Gastrocnemius medialis (tissue), 4 donors: ENCODE data around the gene CCR9. TPM values are rescaled to one million over a fixed set of nuclear protein-coding genes. Genes with fewer than 3 reads are reported as not detected.

ENCODE experiments used
- ATAC-seq, 2 donors: fragments of 150-250 bp; one replicate each; pipeline ENCODE4 v1.9.1; 2016
- DNase-seq, 2 donors: peaks; one replicate each; pipeline ENCODE4 v3.0.0-alpha.2; 2019
- H3K27ac ChIP-seq, 4 donors: fragments of 200-600 bp; sonication (generic); 1 replicate in 1 of 4; 2 replicates in 3 of 4; pipeline ENCODE4 v1.5.1; 2016 to 2018; ENCODE audit warnings: mild to moderate bottlenecking in 2 of 4, moderate library complexity in 1 of 4
- H3K27me3 ChIP-seq, 3 donors: fragments of 200-600 bp; sonication (generic) in 2 of 3; 1 replicate in 1 of 3; 2 replicates in 2 of 3; pipeline versions ENCODE4 v1.5.1 to v1.6.0; 2016 to 2019; ENCODE audit warnings: mild to moderate bottlenecking in 1 of 3, moderate library complexity in 1 of 3
- H3K36me3 ChIP-seq, 2 donors: fragments of 200-600 bp; sonication (generic) in 1 of 2; one replicate each; pipeline ENCODE4 v1.5.1; 2017 to 2018
- H3K4me1 ChIP-seq, 2 donors: fragments of 200-600 bp; sonication (generic) in 1 of 2; one replicate each; pipeline ENCODE4 v1.5.1; 2016 to 2017; ENCODE audit warnings: mild to moderate bottlenecking in 2 of 2
- H3K4me3 ChIP-seq, 4 donors: fragments of 200-600 bp; sonication (generic) in 3 of 4; 1 replicate in 1 of 4; 2 replicates in 3 of 4; pipeline ENCODE4 v1.5.1; 2016 to 2019; ENCODE audit warnings: mild to moderate bottlenecking in 2 of 4
- H3K9me3 ChIP-seq, 3 donors: fragments of 200-600 bp; sonication (generic) in 2 of 3; 1 replicate in 1 of 3; 2 replicates in 2 of 3; pipeline ENCODE4 v1.5.1; 2016 to 2019
- CTCF ChIP-seq, 5 experiments: fragments of 450-650 bp in 3 of 5; fragments of 200-600 bp in 2 of 5; sonication (generic) in 2 of 5; IDR thresholded peaks in 4 of 5; conservative IDR thresholded peaks in 1 of 5; 1 replicate in 4 of 5; 2 replicates in 1 of 5; pipeline ENCODE4 v1.5.1; 2016 to 2019; ENCODE audit warnings: antibody characterized with exemption in 5 of 5, mild to moderate bottlenecking in 3 of 5, moderate library complexity in 3 of 5
- POLR2A ChIP-seq, 2 donors: fragments of 450-650 bp; IDR thresholded peaks; one replicate each; pipeline ENCODE4 v1.6.1; 2017; ENCODE audit warnings: antibody characterized with exemption in 2 of 2, mild to moderate bottlenecking in 2 of 2, moderate library complexity in 2 of 2
- in situ Hi-C, 4 donors: fragments of 200-750 bp; cut with MboI; loops; one replicate each; pipeline versions ENCODE4 v1.15.0 to v1.8.0; 2017; ENCODE audit warnings: low sequenced_read_pairs in 4 of 4
- intact Hi-C: fragments of 100-400 bp; cut with DNase I; formaldehyde crosslinking; loops from one replicate; pipeline ENCODE4 v1.15.1; 2023; ENCODE audit warnings: low total_unique reads
- total RNA-seq, 4 donors: library from RNA; depleted of rRNA; stranded (reverse); fragments of >200 nt; gene quantifications; one replicate each; pipeline versions ENCODE4 v1.1.0 to v1.2.3, GENCODE V29; 2016

Gene CCR9
- total RNA-seq, 4 donors from 2014 or later = 0.09 to 0.13 TPM; not detected in 2

DNA sequence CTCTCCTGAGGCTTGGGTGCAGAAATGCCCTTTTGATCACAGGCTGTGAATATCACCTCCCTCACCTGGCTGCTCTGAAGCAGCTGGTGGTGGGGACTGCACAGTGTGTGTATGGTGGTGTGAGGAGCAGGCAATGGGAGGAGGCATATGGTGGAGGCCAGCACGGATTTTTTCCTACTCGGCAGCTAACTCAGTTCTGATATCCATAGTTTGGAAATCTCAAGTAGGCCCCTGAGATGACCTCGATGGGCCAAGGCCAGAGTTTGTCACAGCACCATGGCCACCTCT, 35.6 kb downstream of the CCR9 start:
- Histone ChIP-seq H3K36me3 (peaks cover 0 to 68% of the 10 kb centered on the region in 2 donors), H3K4me3 (no peak overlapping the region), H3K4me1 (no peaks in the 10 kb centered on the region), H3K27ac (no peak overlapping the region), H3K27me3 (no peaks in the 10 kb centered on the region), H3K9me3 (no peaks in the 10 kb centered on the region)
- DNase-seq (no peak), ATAC-seq (no peak)
- TF ChIP-seq CTCF (IDR thresholded peaks at IDR 0.05 in 4 of 5, conservative IDR thresholded peaks at IDR 0.05 in 1 of 5) (no peak), POLR2A (IDR thresholded peaks at IDR 0.05) (no peak)
- intact Hi-C loops (no loop called here), in situ Hi-C loops (loop anchor here in 3 of 4 donors (25.0 kb wide), 1 partner anchor 160 kb away; no protein-coding TSS in a partner anchor)

DNA sequence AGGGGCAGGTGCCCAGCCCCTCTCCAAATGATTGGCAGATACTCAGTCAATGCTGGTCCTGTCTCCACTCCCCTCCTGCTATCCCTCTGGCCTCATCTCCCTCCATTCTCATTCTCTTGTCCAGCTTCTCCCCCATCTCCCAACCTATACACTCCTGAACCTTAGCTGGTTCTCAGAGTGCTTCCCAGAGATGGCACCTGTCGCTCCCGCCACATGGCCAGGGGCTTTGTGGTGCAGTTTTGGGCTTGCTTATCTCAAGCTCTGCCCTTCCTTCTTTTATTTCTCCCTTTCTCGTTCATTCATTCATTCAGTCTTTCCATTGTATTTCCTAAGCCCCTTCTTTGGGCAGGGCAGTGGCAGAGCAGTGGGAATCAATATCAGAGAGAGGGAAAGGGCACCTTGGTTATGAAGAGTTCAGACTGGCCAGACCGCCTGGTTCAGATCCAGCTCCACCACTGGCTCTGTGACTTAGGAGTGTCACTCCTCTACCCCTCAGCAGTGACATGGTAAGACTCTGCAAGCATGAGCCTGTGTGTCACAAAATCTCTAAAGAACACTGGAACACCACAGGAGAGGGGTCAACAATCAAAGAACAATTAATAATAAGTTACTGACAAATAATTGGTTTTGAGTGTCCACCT, 36.7 kb downstream of the CCR9 start:
- Histone ChIP-seq H3K9me3 (no peaks in the 10 kb centered on the region), H3K4me1 (no peaks in the 10 kb centered on the region), H3K27me3 (no peaks in the 10 kb centered on the region), H3K36me3 (peaks cover 0 to 70% of the 10 kb centered on the region in 2 donors), H3K27ac (peak overlapping the region in 2 of 4 donors; percentile 5 to 26), H3K4me3 (no peak overlapping the region)
- DNase-seq (no peak), ATAC-seq (no peak)
- in situ Hi-C loops (loop anchor here in 3 of 4 donors (25.0 kb wide), 1 partner anchor 161 kb away; no protein-coding TSS in a partner anchor), intact Hi-C loops (no loop called here)
- TF ChIP-seq POLR2A (IDR thresholded peaks at IDR 0.05) (no peak), CTCF (IDR thresholded peaks at IDR 0.05 in 4 of 5, conservative IDR thresholded peaks at IDR 0.05 in 1 of 5) (no peak)

DNA sequence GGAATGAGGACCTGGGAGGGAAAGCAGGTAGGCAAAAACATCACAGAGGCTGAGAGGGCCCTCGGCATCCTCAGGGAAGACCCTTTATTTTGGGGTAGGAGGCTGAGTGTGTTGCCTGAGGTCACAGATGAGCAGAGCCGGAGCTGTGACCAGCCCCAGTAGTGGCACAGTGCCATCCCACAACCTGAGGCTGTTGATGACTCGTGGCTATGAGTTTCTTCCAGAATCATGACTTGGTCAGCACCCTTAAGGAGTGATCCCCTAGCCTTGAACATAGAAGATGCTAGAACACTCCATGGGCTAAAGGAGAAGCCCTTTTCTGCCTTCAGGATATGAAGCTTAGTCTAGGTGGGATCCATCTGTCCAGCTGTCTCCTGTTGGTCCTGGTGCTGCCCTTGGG, 37.4 kb downstream of the CCR9 start:
- DNase-seq (no peak), ATAC-seq (no peak)

GRCh38 chr3:45927881-45928280, 41.5 kb downstream of the CCR9 start:
- DNase-seq (no peak), ATAC-seq (no peak)
- in situ Hi-C loops = loop anchor here in 1 of 4 donors (25.0 kb wide), 1 partner anchor 434 kb away; the partner anchor contains the start of genes CCR2 and CCR5
- TF ChIP-seq POLR2A (IDR thresholded peaks at IDR 0.05) = no peak
- TF ChIP-seq CTCF (IDR thresholded peaks at IDR 0.05 in 4 of 5, conservative IDR thresholded peaks at IDR 0.05 in 1 of 5) = no peak
- peaks cover 0 to 76% of the 10 kb centered on the region in 2 donors for H3K36me3 ChIP-seq
- no peaks in the 10 kb centered on the region for H3K9me3 ChIP-seq
- intact Hi-C loops = no loop called here
- H3K27me3 ChIP-seq = no peaks in the 10 kb centered on the region
- H3K27ac ChIP-seq = no peak overlapping the region
- no peak overlapping the region for H3K4me3 ChIP-seq
- no peaks in the 10 kb centered on the region for H3K4me1 ChIP-seq

More for the DNA sequence above, 37.4 kb downstream of the CCR9 start:
- TF ChIP-seq CTCF (IDR thresholded peaks at IDR 0.05 in 4 of 5, conservative IDR thresholded peaks at IDR 0.05 in 1 of 5) (no peak), POLR2A (IDR thresholded peaks at IDR 0.05) (no peak)
- H3K9me3 ChIP-seq = no peaks in the 10 kb centered on the region
- no peaks in the 10 kb centered on the region for H3K27me3 ChIP-seq
- H3K4me1 ChIP-seq = no peaks in the 10 kb centered on the region
- H3K27ac ChIP-seq = peak overlapping the region in 2 of 4 donors; percentile 5 to 26
- peaks cover 0 to 70% of the 10 kb centered on the region in 2 donors for H3K36me3 ChIP-seq
- H3K4me3 ChIP-seq = no peak overlapping the region
- intact Hi-C loops (no loop called here), in situ Hi-C loops (loop anchor here in 3 of 4 donors (25.0 kb wide), 1 partner anchor 161 kb away; no protein-coding TSS in a partner anchor)
